GM13976 (cell line): ENCODE results near the gene EPHB2.

Experiments
- DNase-seq: peaks from one replicate; pipeline ENCODE4 v3.0.0; 2012; ENCODE audit warnings: low spot score
- CTCF ChIP-seq: IDR thresholded peaks from 2 replicates; pipeline ENCODE4 v1.5.1; 2012; ENCODE audit warnings: borderline replicate concordance, mild to moderate bottlenecking; ENCODE audit not compliant: insufficient read depth; ENCODE audit errors: extremely low read depth, missing control alignments, control extremely low read depth
- in situ Hi-C: fragments of 300-500 bp; cut with MboI; formaldehyde crosslinking; loops from one replicate; pipeline ENCODE4 v1.12.0; 2022; ENCODE audit warnings: low sequenced_read_pairs, mixed read lengths, inconsistent platforms; ENCODE audit not compliant: unreplicated experiment

The EPHB2 gene

GRCh38 chr1:22860883-22861385 lies 150.3 kb downstream of the EPHB2 start:
- DNase-seq, result no peak
- in situ Hi-C loops, result no loop called here
- TF ChIP-seq CTCF, result no peak

GRCh38 chr1:22861764-22862440 lies 151.3 kb downstream of the EPHB2 start:
- DNase-seq, result peak; percentile 56
- in situ Hi-C loops, result no loop called here
- TF ChIP-seq CTCF, result no peak

GRCh38 chr1:22862752-22863151 lies 152.1 kb downstream of the EPHB2 start:
- no peak for DNase-seq
- no peak for TF ChIP-seq CTCF
- in situ Hi-C loops, result no loop called here

GRCh38 chr1:22863766-22864165 lies 153.1 kb downstream of the EPHB2 start:
- in situ Hi-C loops, result no loop called here
- no peak for DNase-seq
- TF ChIP-seq CTCF, result no peak

- no peak for DNase-seq
- no peak for TF ChIP-seq CTCF
- in situ Hi-C loops, result no loop called here
Measured at GRCh38 chr1:22864886-22865285, 154.2 kb downstream of the EPHB2 start.

- no peak for TF ChIP-seq CTCF
- no peak for DNase-seq
- in situ Hi-C loops, result no loop called here
Measured at GRCh38 chr1:22865736-22866135, 155.1 kb downstream of the EPHB2 start.
